NCI-H748 (cell line): ENCODE data around the gene FOLR2.

Source experiments
- DNase-seq: peaks from one replicate; lab custom pipeline; 2025; ENCODE audit not compliant: unreplicated experiment; lab: John Stamatoyannopoulos, UW

Gene FOLR2

DNA sequence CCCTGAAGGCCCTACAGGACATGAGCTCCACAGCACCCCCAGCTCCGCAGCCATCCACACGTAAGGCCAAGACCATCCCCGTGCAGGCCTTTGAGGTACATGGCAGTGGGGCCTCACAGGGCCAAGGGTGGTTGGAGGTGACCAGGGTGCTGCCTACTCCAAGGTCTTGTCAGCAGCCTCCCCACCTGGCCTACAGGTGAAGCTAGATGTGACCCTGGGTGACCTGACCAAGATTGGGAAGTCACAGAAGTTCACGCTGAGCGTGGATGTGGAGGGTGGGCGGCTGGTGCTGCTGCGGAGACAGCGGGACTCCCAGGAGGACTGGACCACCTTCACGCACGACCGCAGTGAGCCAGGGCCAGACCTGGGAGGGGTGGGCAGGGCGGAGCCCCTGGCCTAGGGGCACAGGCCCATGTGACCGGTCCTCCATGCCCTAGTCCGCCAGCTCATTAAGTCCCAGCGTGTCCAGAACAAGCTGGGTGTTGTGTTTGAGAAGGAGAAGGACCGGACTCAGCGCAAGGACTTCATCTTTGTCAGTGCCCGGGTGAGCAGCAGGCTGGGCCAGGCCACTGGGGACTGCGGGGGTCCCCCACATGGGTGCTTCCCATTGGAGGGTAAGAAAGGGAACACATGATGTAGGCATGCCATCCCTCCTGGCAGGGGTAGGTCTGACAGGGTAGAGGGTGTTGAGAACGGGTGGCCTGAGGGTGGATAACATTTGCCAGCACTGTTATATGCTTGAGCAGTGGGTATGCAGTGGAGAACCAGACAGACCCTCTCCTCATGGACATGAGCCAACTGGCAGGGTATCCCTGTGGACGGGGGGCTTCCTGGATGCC is 13.6 kb downstream of the FOLR2 start:
- no peak for DNase-seq

DNA sequence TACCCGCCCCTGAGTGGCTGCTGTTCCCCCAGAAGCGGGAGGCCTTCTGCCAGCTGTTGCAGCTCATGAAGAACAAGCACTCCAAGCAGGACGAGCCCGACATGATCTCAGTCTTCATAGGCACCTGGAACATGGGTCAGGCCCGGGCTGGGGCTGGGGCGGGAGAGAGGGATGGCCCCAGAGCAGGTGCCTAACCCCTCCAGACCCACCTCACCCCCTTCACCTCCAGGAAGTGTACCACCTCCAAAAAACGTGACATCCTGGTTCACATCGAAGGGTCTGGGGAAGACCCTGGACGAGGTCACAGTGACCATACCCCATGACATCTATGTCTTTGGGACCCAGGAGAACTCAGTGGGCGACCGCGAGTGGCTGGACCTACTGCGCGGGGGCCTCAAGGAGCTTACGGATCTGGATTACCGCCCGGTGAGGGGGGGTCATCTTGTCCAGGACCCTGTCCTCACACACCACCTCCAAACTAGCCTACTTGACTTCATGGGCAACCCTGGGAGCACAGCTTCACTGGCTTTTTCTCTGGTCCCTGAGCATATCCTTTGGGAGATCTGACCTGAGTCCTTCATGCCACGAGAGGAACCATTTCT is 14.3 kb downstream of the FOLR2 start:
- no peak for DNase-seq

DNA sequence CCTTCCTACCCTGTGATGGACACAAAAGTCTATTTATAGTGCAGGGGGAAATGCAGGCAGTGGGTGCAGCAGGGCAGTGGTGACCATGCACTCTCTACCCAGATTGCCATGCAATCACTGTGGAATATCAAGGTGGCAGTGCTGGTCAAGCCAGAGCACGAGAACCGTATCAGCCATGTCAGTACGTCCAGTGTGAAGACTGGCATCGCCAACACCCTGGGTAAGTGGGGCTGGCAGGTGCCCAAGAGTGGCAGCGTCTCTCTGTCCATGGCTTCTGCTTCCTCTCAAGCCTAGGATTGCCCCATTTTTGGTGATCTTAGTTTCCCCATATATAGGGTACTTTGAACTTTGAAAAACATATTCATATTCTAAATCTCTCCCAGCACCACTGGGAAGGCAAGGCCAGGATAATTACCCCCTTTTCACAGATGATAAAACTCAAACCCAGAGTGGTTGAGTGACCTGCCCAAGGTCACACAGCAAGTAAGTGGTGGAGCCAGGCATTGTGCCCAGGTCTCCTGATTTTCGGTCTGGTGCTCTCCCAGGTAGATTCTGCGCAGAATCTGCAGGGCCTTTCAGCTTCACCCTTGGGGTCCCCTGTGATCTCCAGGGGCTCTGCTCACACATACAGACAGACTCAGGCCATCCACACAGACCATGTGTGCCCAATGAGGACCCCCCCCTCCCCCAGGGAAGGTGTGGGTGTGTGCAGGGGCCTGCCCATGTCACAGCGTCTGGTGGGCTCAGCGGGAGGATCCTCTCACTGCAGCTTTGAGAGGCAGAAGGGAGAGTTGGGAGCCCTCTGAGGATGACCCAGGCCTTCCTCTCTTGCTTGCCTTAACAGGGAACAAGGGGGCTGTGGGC is 15.0 kb downstream of the FOLR2 start:
- no peak for DNase-seq

DNA sequence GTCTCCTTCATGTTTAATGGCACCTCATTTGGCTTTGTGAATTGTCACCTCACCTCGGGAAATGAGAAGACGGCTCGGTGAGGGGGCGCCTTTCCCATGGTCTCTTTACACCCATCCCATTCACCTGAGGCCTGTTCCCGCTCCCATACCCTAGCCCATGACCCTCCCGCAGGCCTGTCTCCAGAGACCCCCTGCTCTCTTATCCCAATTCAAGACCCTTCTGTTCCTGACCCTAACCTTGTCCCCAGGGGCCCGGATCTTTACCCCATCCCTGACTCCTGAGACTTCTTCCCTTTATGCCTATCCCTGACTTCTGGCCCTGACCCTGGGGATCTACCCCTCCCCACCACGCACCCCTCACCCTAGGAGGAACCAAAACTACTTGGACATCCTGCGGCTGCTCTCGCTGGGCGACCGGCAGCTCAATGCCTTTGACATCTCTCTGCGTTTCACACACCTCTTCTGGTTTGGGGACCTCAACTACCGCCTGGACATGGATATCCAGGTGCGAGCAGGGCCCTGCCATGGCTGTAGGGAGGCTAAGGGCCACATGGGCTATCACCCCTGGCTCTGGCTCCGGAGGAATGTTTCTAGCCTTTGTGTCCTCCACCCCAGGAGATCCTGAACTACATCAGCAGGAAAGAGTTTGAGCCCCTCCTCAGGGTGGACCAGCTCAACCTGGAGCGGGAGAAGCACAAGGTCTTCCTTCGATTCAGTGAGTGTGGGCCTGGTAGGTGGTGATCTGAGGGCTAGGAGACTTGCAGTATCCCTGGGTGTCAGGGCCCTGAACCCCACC is 15.9 kb downstream of the FOLR2 start:
- no peak for DNase-seq

DNA sequence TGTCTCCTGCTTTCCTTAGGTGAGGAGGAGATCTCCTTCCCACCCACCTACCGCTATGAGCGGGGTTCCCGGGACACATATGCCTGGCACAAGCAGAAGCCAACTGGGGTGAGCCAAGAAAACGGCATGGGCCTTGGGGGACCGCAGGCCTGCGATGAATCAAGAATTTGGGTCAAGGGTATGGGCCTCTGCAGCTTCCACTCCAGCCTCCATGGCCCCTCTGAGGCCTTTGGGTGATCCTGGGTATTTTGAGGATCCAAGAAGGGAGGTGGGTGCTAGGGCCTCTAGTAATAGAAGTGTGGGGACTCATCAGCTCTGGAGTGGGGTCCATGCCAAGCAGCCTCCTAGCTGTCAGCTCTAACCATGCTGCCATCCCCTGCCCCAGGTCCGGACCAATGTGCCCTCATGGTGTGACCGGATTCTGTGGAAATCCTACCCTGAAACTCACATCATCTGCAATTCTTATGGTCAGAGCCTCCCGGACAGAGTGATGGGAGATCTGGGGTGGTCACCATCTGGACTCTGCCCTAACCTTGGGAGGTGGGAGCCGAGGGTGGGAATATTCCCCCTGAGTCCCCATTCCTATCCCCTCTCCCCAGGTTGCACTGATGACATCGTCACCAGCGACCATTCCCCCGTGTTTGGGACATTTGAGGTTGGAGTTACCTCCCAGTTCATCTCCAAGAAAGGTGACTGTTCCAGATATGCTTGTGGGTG is 16.6 kb downstream of the FOLR2 start:
- no peak for DNase-seq

DNA sequence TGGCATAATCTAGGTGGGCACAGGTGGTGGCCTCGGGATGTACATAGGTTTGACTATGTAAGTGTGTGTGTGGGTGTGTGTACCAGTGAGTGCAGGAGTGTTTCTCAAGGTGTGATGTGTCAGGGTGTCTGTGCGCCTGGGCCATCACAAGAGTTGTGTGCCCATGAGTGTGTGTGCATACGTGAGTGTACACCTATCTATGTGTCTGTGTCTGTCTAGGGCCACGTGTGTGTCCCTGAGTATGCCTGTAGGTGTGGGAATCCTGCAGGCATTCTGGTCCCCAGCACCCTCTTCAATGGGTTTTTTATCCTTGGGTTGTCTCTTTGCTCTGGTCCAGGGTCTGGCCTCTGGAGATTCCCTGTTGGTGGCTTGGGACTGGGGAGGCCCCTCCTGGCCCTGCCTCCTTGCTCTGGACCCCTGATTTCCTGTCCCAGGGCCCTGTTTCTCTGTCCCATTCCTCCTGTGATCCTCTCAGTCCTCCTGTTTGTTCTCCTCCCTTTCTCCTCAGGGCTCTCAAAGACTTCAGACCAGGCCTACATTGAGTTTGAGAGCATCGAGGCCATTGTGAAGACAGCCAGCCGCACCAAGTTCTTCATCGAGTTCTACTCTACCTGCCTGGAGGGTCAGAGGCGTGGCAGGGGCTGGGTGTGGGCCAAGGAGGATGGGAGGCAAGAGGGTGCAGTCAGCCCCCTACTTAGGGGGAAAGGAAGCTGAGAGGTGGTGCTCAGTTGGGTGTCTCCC is 17.3 kb downstream of the FOLR2 start:
- no peak for DNase-seq

DNA sequence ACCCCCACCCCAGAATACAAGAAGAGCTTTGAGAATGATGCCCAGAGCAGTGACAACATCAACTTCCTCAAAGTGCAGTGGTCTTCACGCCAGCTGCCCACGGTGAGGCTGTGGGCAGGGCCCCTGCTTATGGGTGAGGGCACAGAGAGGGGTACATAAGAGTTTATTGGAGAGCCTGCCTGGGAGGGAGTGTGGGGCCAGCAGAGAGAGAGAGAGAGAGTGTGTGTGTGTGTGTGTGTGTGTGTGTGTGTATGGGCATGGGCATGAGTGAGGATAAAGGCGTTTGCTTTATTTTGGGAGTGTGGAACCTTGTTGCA is 17.9 kb downstream of the FOLR2 start:
- no peak for DNase-seq

DNA sequence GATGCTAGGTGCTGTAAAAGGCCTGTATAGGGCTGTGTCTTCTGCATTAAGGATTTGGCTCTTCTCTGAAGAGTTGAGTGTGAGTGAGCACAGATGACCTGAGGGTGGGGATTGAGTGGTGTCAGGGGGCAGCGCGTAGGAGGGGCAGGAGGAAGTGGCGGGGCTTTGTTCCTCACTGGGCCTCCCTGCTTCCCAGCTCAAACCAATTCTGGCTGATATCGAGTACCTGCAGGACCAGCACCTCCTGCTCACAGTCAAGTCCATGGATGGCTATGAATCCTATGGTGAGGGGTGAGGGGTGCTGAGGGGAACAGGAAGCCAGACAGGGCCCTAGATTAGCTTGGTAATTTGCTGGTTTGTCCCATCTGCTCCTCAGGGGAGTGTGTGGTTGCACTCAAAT is 18.3 kb downstream of the FOLR2 start:
- DNase-seq, result no peak

DNA sequence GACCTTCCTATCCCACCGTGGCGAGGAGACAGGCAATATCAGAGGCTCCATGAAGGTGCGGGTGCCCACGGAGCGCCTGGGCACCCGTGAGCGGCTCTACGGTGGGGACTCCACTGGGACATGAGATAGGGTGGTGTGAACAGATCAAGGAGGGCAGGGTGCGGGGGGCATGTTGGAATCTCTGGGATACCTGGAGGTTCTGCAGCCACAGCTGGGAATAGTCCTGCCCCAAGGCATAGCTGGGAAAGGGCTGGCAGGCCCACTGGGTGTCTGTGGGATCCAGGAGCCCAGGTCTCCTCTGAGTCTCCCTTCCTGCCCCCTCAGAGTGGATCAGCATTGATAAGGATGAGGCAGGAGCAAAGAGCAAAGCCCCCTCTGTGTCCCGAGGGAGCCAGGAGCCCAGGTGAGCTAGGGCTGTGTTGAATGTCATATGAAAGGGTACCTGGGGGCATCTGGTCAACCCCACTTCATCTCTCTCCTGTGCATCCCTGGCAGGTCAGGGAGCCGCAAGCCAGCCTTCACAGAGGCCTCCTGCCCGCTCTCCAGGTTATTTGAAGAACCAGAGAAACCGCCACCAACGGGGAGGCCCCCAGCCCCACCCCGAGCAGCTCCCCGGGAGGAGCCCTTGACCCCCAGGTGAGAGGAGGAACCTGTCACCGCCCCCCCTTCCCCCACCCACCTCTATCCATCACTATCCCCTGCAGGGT is 18.9 kb downstream of the FOLR2 start:
- no peak for DNase-seq

DNA sequence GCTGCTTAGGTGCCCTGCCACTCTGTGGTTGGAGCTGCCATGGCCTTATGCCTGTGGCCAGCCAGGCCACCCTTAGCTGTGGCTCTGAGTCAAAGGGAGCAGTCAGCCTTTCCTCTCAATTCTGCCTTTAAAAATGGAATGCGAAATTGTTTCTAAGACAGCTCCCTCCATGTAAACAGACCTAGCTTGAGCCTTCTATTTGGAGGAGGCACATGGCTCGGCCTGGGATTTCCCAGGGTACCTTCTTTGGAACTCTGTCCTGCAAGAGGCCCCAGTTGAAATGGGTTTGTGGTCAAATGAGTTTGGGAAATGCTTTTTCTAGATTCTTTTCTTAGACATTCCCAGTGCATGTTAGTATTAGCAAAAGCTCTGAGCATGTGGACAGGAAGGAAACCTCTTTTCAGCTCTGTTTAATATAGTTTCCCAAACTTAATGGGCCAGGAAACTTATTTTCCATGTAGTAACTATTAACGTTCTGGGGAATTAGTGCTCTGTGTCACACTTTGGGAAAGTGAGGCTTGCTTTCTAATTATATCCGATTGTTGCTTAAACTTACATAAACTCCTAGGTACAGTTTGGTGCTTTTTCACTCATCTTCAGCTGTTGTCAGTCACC is 19.6 kb downstream of the FOLR2 start:
- no peak for DNase-seq

DNA sequence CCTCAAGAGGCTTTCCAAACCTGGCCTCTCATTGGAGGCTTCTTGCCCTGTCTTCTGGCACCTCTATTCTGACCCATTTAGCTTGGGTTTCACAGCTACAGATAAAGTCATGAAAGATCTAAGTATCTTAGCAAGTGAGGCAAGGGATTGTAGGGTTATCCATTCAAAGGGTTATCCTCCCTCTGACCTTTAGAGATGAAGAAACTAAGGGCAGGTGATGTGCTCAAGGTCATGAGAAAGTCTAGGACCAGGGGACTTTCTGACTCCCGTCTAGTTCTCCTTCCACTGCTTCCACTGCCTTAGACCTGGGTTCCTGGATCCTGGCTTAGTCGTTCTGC is 20.1 kb downstream of the FOLR2 start:
- DNase-seq, result no peak

DNA sequence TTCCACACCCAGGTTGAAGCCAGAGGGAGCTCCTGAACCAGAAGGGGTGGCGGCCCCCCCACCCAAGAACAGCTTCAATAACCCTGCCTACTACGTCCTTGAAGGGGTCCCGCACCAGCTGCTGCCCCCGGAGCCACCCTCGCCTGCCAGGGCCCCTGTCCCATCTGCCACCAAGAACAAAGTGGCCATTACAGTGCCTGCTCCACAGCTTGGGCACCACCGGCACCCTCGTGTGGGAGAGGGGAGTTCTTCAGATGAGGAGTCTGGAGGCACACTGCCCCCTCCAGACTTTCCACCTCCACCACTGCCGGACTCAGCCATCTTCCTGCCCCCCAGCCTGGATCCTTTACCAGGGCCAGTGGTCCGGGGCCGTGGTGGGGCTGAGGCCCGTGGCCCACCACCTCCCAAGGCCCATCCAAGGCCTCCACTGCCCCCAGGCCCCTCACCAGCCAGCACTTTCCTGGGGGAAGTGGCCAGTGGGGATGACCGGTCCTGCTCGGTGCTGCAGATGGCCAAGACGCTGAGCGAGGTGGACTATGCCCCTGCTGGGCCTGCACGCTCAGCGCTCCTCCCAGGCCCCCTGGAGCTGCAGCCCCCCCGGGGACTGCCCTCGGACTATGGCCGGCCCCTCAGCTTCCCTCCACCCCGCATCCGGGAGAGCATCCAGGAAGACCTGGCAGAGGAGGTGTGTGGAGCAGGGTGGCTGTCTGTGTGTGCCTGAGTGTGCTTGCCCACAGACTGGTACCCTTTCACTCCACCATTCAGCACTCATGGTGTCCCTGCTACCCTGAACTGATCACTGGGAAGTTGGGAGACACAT is 20.7 kb downstream of the FOLR2 start:
- DNase-seq, result no peak

DNA sequence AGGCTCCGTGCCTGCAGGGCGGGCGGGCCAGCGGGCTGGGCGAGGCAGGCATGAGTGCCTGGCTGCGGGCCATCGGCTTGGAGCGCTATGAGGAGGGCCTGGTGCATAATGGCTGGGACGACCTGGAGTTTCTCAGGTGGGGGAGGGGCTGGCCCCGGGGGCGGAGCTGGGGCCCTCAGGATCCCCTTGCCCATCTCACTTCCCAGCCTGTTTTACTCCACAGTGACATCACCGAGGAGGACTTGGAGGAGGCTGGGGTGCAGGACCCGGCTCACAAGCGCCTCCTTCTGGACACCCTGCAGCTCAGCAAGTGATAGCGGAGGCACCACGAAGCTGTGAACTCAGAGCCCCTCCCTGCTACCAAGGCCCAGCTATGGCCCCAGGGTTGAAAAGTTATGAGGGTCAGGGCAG is 21.5 kb downstream of the FOLR2 start:
- peak; percentile 52 for DNase-seq

DNA sequence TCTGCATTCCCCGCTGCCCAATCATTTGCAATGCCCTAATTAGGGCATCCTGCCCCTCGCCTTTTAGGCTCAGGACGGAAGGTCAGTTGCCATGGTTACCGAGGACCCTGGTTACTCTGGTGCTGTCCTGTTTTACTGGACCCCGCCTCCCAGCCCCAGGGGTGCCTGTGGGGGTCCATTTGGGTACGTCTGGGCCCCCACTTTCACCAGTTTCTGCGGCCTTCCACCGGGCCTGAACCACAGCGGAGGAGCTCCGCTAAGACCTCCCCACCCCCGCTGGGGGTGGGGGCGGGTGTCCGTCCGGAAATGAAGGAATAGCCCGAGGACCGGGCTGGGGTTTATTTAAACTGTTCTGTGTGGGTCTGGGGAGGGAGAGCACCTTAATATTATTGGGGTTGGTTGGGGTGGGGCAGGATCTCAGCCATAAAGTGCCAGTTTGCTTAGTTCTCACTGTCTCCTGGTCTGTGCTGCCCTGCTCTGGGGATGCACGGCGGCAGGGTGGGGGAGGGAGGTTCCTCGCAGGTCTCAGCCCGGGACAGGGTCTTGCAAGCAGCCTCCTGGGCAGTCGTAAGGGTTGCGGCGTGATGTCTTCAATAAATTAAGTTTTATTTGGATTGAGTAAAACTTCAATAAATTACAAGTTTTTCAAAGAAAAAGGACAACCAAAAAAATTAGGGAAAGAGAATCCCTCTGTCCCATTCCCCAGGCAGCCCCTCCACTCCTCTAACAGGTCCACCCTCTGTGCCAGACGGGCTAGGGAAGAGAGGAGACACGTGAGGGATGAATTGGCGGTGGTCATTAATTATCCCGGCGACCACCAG is 22.1 kb downstream of the FOLR2 start:
- no peak for DNase-seq

DNA sequence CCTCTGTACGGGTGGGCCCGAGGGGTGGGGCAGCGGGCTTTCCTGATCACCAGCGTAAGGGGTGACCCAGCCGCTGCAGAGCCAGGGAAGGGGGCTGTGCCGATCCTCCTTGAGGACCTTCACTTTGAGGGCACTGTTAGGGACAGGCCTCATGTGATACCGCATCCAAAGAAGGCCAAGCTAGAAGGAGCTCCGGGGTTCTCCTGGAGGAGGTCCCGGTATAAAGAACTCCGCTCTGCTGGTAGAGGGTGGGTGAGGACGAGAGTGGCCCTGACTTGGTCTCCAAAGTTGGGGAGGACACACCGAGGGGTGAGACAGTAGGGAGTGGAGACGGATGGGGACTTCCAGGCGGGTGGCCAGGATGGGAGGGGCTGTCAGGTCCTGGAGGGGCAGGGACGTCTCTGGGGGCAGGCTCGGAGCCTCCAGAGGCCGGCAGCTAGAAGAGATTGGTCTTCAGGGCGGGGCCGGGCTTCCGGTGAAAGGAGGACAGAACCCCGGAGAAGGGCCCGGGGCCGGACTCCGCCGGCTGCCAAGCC is 22.8 kb downstream of the FOLR2 start:
- DNase-seq, result peak; percentile 63

DNA sequence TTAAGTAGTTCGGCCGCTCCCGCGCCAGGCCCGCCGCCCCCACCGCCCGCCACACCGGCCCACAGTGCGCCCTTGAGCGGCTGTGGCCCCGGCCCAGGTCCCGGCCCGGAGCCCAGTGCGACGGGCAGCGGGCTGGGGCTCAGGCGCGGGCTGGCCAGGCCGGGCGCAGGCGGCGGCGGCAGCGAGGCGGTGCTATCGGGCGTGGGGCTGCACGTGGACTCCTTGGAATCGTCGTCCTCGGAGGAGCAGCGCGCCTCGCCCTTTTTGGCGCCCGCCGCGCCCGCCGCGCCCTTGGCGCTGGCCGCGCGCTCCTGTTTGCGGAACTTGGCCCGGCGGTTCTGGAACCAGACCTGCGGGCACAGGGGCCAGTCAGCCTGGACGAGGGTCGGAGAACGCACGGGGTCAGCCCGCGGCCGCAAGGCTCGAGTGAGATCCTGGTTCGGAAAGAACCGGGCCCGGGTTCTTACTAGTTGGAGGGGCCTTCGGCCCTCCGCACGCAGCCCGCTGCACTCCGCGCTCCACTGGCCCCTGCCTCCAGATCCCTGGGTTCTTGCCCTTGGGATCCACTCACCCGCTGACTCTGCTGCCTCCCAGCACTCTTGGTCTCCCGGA is 23.4 kb downstream of the FOLR2 start:
- peak; percentile 63 for DNase-seq
